H54 (cell line): ENCODE measurements around the gene EGFL8.
A peak's percentile ranks its signal among the peaks of the same experiment; 100 is the strongest.
"Not testable (repeated sequence)": the region's sequence is repeated elsewhere in the genome, so short reads cannot be mapped to it uniquely, and the experiment has no call there.

Experiments used
- DNase-seq: peaks from one replicate; pipeline ENCODE4 v3.0.0; 2011; ENCODE audit warnings: low spot score, mixed read lengths; ENCODE audit not compliant: insufficient read length
- FAIRE-seq: peaks from 3 replicates; lab custom pipeline; 2011; peaks lifted over from hg19 to GRCh38; lab: Jason Lieb, UNC
- POLR2A ChIP-seq: IDR thresholded peaks from 2 replicates; pipeline ENCODE4 v1.6.1; 2011; ENCODE audit warnings: low read depth, mild to moderate bottlenecking, low read length

Gene EGFL8

DNA sequence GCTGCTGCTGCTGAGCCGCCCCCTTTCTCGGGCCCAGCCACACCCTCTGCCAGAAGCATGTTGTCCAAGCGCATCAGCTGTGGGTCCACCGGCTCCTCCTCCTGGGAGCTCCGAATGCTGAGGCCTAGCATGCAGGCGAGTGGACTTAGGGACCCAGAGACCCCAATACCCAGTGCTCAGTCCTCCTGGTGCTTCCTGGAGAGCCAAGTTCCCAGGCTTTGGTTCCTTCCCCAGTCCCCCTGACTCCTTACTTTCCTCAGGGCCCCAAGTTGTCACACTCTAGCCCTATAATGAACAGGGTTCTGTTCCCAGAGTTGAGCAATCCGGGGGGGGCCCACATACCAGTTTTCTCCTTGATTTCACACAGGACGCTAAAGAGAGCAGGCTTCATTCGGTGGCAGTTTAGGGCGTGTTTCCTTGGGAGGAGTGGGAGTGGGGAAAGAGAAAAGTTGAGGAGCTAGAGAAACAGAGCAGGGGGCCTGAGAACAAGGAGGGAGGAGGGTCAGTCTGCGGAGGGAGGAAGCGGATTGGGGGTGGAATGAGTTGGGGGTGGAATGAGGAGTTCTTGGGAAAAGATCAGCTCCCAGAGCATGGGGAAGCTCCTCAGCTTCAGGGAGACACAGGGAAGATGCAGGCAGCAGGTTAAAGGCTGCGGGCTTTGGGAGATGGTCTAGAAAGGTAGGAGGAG is 24.1 kb downstream of the EGFL8 start:
- no peak for FAIRE-seq
- TF ChIP-seq POLR2A = no peak
- no peak for DNase-seq

- 0 out of 2 replicates have a peak, but pooled peaks have one; percentile 11 for TF ChIP-seq POLR2A
- DNase-seq (no peak), FAIRE-seq (no peak)
These were observed 24.8 kb downstream of the EGFL8 start for GRCh38 chr6:32189069-32189741.

DNA sequence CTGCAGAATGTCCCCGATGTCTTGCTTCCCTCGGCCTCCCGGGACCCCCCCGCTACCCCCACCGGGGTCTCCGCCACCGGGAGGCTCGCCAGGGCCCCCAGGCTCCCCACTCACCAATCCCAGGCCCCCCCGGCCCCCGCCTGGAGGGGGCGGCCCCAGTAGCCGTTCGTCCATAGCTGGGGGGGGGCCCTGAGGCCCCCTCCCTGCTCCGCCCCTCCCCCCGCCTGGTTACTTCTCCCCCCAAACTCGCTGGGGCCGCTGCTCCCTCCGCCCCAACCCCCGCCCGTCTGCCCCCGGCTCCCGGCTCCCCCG is 25.3 kb downstream of the EGFL8 start:
- TF ChIP-seq POLR2A = no peak
- FAIRE-seq = no peak
- DNase-seq = no peak

DNA sequence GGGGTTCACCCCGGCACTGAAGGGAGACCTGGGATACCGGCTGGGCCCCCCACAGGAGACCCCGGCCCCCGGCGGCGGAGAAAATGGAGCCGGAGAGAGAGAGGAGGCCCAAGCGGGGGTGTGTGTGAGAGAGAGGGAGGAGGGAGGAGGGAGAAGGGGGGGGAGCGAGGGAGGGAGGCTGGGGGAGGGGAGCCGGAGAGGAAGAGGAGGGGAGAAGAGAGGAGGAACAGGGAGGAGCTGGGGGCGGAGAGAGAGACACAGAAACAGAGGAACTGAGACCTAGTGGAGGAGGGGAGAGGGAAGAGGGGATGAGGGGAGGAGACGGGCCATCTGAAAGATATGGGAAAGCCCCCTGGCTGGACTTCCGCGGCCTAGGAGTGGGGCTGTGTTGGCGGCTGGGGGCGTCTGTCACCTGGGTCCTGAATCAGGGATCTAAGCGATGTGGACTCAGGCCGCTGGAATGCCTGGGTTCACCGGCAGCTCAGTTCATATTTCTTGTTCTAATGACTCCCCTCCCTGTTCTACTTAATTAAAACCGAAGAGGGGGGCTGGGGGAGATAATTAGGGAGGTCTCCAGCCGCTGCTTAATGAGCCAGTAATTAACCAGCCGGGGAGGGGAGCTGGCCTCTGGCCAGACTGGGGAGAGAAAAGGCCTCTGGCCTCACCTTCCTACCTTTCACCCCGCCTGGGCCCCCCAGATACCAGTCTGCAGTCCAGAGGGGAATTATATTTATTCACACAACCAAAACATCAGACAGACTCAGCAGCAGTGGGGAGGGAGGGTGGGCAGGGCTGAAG is 25.9 kb downstream of the EGFL8 start, which contains the start of gene PBX2:
Gene PBX2, minus strand, starts transcription at position 149 of the 798 bp plus-strand sequence. CDS start 287 bp downstream, outside the sequence.
- peak; percentile 53 for DNase-seq
- TF ChIP-seq POLR2A = 0 out of 2 replicates have a peak, but pooled peaks have one; percentile 33
- FAIRE-seq = no peak

DNA sequence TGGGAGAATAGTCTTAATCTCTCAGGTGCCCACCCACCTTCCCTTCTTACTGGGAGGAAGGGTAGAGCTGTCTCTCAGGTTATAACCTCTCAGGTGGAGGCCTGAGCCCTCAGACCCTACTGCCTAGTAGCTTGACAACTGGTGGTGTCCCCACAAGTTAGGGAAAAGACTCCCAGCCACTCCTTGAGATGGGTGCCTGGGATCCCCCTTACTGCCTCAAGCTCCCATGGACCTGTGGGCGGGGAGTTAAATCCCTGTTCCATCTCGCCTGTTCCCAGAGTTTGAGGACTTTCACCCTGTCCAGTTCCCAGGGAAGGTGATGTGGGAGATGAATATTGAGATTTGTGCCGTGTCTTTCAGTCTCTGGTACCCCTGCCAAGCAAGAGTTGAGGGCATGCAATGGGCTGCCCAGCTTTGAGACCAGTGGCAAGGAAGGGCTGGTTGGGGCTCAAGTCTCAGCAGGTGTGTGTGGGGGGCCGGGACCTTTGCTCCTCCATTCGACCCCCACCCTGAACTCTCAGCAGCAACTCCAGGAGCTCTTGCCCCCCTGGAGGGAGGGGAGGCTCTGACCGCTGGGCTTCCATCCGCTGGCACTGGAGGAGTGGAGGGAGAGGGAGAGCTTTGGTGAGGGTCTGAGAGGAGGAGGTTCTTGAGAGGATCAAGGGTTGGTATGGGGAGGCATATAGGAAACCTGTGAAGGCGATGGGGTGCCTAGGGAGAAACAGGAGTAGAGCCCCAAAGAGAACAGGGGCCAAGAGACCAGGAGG is 26.7 kb downstream of the EGFL8 start:
- FAIRE-seq = no peak
- DNase-seq = no peak
- no peak for TF ChIP-seq POLR2A

GRCh38 chr6:32191696-32192607 is 27.6 kb downstream of the EGFL8 start:
- FAIRE-seq (no peak), DNase-seq (no peak)
- no peak for TF ChIP-seq POLR2A

- no peak for TF ChIP-seq POLR2A
- DNase-seq = no peak
- no peak for FAIRE-seq
These were observed 28.2 kb downstream of the EGFL8 start, which contains the start of gene GPSM3 for GRCh38 chr6:32192608-32193039. Gene GPSM3 (minus strand): TSS chr6:32192643. CDS start chr6:32192513, 130 bp downstream.

DNA sequence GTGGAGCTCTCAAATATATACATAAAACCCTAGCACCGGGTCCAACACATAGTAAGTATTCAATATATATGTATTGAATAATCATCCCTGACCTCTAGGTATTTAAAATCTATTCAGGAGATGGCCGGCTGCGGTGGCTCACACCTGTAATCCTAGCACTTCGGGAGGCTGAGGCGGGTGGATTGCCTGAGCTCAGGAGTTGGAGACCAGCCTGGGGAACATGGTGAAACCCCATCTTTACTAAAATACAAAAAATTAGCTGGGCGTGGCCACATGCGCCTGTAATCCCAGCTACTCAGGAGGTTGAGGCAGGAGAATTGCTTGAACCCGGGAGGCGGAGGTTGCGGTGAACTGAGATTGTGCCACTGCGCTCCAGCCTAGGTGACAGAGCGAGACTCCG is 28.7 kb downstream of the EGFL8 start:
- FAIRE-seq, DNase-seq: not testable (repeated sequence)

GRCh38 chr6:32194388-32194787 is 30.0 kb downstream of the EGFL8 start:
- FAIRE-seq (no peak), DNase-seq (no peak)
- no peak for TF ChIP-seq POLR2A

DNA sequence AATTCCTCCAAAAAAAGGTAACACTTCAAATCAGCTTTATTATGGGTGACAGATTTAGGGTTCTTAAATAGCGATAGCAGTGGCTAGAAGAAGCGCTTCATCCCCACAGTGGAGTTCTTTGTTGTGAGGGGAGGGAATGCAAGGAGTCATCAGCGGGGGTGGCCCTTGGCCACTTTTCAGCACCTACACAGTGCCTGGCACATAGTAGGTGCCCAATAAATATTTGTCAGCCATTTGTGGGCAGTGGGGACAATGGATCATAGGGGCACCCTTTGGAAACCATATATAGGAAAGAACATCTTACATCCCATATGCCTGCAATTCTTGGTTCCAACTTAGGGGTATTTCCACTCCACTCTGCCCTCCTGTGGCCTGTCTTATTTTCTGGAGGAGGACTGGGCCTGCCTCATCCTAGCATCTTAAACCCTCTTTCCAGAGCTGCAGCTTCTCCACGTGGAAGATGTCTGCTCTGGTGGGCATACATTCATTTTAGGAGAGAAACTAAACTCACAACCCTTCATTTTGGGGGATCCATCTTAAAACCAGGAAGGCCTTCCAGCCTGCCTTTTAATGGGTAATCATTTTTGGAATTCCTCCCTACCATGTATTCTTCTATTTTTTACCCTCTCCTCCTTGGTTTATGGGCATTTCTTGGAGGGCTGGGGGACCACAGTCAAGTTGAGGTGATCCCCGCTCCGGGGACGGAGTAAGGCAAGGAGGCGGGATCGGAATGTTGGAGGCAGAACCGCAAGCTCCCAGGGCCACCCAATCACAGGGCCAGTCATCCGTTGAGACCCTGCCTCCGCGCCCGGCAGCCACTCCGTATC is 30.6 kb downstream of the EGFL8 start:
- TF ChIP-seq POLR2A = peak; percentile 47
- DNase-seq = no peak
- FAIRE-seq = no peak

DNA sequence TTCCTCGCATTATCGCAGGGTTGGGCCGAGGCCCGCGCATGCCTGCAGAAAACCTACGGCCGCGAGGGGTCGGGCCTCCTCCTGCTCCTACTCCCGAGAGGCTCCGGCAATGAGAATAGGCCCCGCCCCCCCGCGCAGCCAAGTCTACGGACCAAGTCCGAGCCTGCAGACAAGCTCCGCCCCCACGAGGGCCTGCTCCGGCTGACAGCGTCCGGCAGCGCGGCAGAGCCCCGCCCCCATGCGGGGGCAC is 31.2 kb downstream of the EGFL8 start:
- DNase-seq (peak; percentile 96), FAIRE-seq (peak; percentile 70)
- no peak for TF ChIP-seq POLR2A
